Measurements from ENCODE around the gene DENND10. TPM values are rescaled to one million over a fixed set of nuclear protein-coding genes. Genes with fewer than 3 reads are reported as not detected.

The DENND10 gene
- total and polyA plus RNA-seq, 2 donors (not counting 3 experiments of a cell fraction or from before 2014, with no cell fraction given) = 39.1 to 50.1 TPM

GRCh38 chr10:119166118-119166500 lies 62.2 kb downstream of the DENND10 start:
- BruUV-seq (replicated peaks) = no TSS peak
- Histone ChIP-seq H3K27me3 (ENCODE audit: control insufficient read depth in 2 of 2, insufficient read depth in 2 of 2, low read length in 2 of 2) (no peaks in the 10 kb centered on the region), H3K79me2 (ENCODE audit: control insufficient read depth, insufficient read depth, low read length) (no peaks in the 10 kb centered on the region), H4K20me1 (replicated peaks; ENCODE audit: control insufficient read depth, extremely low read depth, insufficient read depth, low read length) (no peaks in the 10 kb centered on the region), H3K9me3 (replicated peaks; ENCODE audit: control insufficient read depth, insufficient read depth, low read length) (no peaks in the 10 kb centered on the region), H3K9me1 (replicated peaks; ENCODE audit: control insufficient read depth, extremely low read depth, insufficient read depth, low read length) (no peaks in the 10 kb centered on the region), H3K4me1 (ENCODE audit: control insufficient read depth, extremely low read depth, insufficient read depth, low read length) (peaks cover 24% of the 10 kb centered on the region), H3K36me3 (ENCODE audit: control insufficient read depth in 2 of 2, extremely low read depth in 1 of 2, insufficient read depth in 2 of 2, low read length in 2 of 2) (peaks cover 10 to 15% of the 10 kb centered on the region in 2 experiments), H2AFZ (ENCODE audit: low read depth, low read length) (peak overlapping the region; percentile 96), H3K4me3 (replicated peaks in 1 of 3; ENCODE audit: insufficient read depth in 1 of 3, low read depth in 1 of 3, low read length in 3 of 3) (peak overlapping the region in 2 of 3 experiments; percentile 62 to 70), H3K4me2 (ENCODE audit: insufficient read depth, low read length) (peak overlapping the region; percentile 63), H3K9ac (replicated peaks; ENCODE audit: extremely low read depth, insufficient read depth, low read length) (peak overlapping the region; percentile 64), H3K27ac (ENCODE audit: insufficient read depth, low read depth, low read length) (peak overlapping the region; percentile 54)
- POLR2A ChIA-PET = no interaction called here
- DNase-seq (ENCODE audit: low read depth, low spot score) = no peak
- dilution Hi-C loops (cut with MboI; ENCODE audit: extremely low pct_ligation_motif_present, low sequenced_read_pairs) = no loop called here
- TF ChIP-seq MYC (IDR thresholded peaks at IDR 0.05; ENCODE audit: low read depth, low read length) (no peak), POLR2A (IDR thresholded peaks at IDR 0.05; ENCODE audit: low read depth, low read length) (no peak), EZH2 (IDR thresholded peaks at IDR 0.05; ENCODE audit: borderline replicate concordance, low read depth, low read length, severe bottlenecking) (no peak), MAX (IDR thresholded peaks at IDR 0.05; ENCODE audit: insufficient read depth, insufficient read length) (no peak), FOS (IDR thresholded peaks at IDR 0.05; ENCODE audit: borderline replicate concordance, insufficient read depth, low read length) (no peak), CTCF (IDR thresholded peaks at IDR 0.05; ENCODE audit: extremely low read depth in 1 of 2, insufficient read depth in 1 of 2, low read depth in 1 of 2, low read length in 2 of 2) (no peak), GATA2 (IDR thresholded peaks at IDR 0.05; ENCODE audit: insufficient read depth, insufficient read length, low read depth, low read length) (no peak), POLR2AphosphoS5 (IDR thresholded peaks at IDR 0.05; ENCODE audit: insufficient read depth, low read depth, low read length) (no peak), JUN (IDR thresholded peaks at IDR 0.05; ENCODE audit: borderline replicate concordance, insufficient read depth, insufficient read length, low read depth) (no peak)
- no peak for FAIRE-seq
- CTCF ChIA-PET = interaction anchor here (1.0 to 4.1 kb wide), 4 partner anchors 32 to 324 kb away, joined by 3 to 12 read pairs (median 6); no protein-coding TSS in a partner anchor
- intact Hi-C loops (cut with micrococcal nuclease) = loop anchor here (1.0 to 5.0 kb wide), 4 partner anchors 12 to 431 kb away; partner anchors contain the start of genes DENND10, EIF3A, PRDX3 and TIAL1
